Trophoblast cell (in vitro differentiated cells and primary cell): ENCODE measurements around the gene ZDHHC24.

ENCODE experiments used
- DNase-seq, 2 donors: peaks; one replicate each; pipeline ENCODE4 v3.0.0-alpha.2; 2016
- H2AFZ ChIP-seq: 2 replicates; pipeline ENCODE4 v1.6.1; 2013; ENCODE audit warnings: low read length, moderate library complexity, mild to moderate bottlenecking; ENCODE audit not compliant: insufficient read depth, poor library complexity
- H2AK5ac ChIP-seq: 2 replicates; pipeline ENCODE4 v1.6.1; 2013; ENCODE audit warnings: mild to moderate bottlenecking, low read length
- H2BK120ac ChIP-seq: 2 replicates; pipeline ENCODE4 v1.6.1; 2013; ENCODE audit warnings: low read length, mild to moderate bottlenecking, moderate library complexity; ENCODE audit not compliant: insufficient read depth, poor library complexity
- H2BK12ac ChIP-seq: 2 replicates; pipeline ENCODE4 v1.6.1; 2013; ENCODE audit warnings: mild to moderate bottlenecking, low read length, moderate library complexity
- H2BK5ac ChIP-seq: 2 replicates; pipeline ENCODE4 v1.6.1; 2013; ENCODE audit warnings: low read length, low read depth, moderate library complexity, mild to moderate bottlenecking; ENCODE audit not compliant: poor library complexity
- H3K14ac ChIP-seq: 2 replicates; pipeline ENCODE4 v1.6.1; 2013; ENCODE audit warnings: mild to moderate bottlenecking, low read length
- H3K18ac ChIP-seq: 2 replicates; pipeline ENCODE4 v1.6.1; 2013; ENCODE audit warnings: mild to moderate bottlenecking, low read length
- H3K23ac ChIP-seq: 2 replicates; pipeline ENCODE4 v1.6.1; 2013; ENCODE audit warnings: low read length
- H3K27ac ChIP-seq: 2 replicates; pipeline ENCODE4 v1.5.1; 2013; ENCODE audit warnings: low read depth, mild to moderate bottlenecking, inconsistent platforms, low read length, moderate library complexity
- H3K27me3 ChIP-seq: 2 replicates; pipeline ENCODE4 v1.6.1; 2013; ENCODE audit warnings: inconsistent platforms, mild to moderate bottlenecking, low read length, moderate library complexity; ENCODE audit not compliant: insufficient read depth
- H3K36me3 ChIP-seq, 2 experiments: 1 replicate in 1 of 2; 2 replicates in 1 of 2; pipeline ENCODE4 v1.6.1; 2013; ENCODE audit warnings: low read length in 2 of 2, mild to moderate bottlenecking in 2 of 2, moderate library complexity in 1 of 2; ENCODE audit not compliant: insufficient read depth in 2 of 2, control insufficient read depth in 1 of 2
- H3K4ac ChIP-seq: 2 replicates; pipeline ENCODE4 v1.6.1; 2013; ENCODE audit warnings: low read depth, mild to moderate bottlenecking, low read length, moderate library complexity
- H3K4me1 ChIP-seq, 2 experiments: 1 replicate in 1 of 2; 2 replicates in 1 of 2; pipeline ENCODE4 v1.6.1; 2013; ENCODE audit warnings: low read length in 2 of 2, mild to moderate bottlenecking in 2 of 2, moderate library complexity in 1 of 2; ENCODE audit not compliant: insufficient read depth in 2 of 2, control insufficient read depth in 1 of 2
- H3K4me2 ChIP-seq: 2 replicates; pipeline ENCODE4 v1.6.1; 2013; ENCODE audit warnings: inconsistent platforms, mild to moderate bottlenecking, low read length, moderate library complexity
- H3K4me3 ChIP-seq: 2 replicates; pipeline ENCODE4 v1.5.1; 2013; ENCODE audit warnings: mild to moderate bottlenecking, low read depth, low read length, inconsistent platforms
- H3K79me1 ChIP-seq: one replicate; pipeline ENCODE4 v1.6.1; 2013; ENCODE audit warnings: low read length
- H3K79me2 ChIP-seq: 2 replicates; pipeline ENCODE4 v1.6.1; 2013; ENCODE audit warnings: low read length, mild to moderate bottlenecking; ENCODE audit not compliant: control insufficient read depth, insufficient read depth, poor library complexity
- H3K9ac ChIP-seq: 2 replicates; pipeline ENCODE4 v1.6.1; 2013; ENCODE audit warnings: mild to moderate bottlenecking, low read length
- H3K9me3 ChIP-seq: 2 replicates; pipeline ENCODE4 v1.6.1; 2013; ENCODE audit warnings: low read depth, mild to moderate bottlenecking, control low read depth, inconsistent platforms, low read length; ENCODE audit not compliant: insufficient read depth
- H4K12ac ChIP-seq: 2 replicates; pipeline ENCODE4 v1.6.1; 2013; ENCODE audit warnings: low read depth, mild to moderate bottlenecking, low read length, moderate library complexity
- H4K8ac ChIP-seq: 2 replicates; pipeline ENCODE4 v1.6.1; 2013; ENCODE audit warnings: low read depth, mild to moderate bottlenecking, low read length, moderate library complexity
- H4K91ac ChIP-seq: one replicate; pipeline ENCODE4 v1.6.1; 2013; ENCODE audit warnings: low read depth, mild to moderate bottlenecking, low read length, moderate library complexity
- WGBS: extraction: QIAGEN DNeasy Blood & Tissue Kit; methylation state at CpG from one replicate; pipeline ENCODE4 v1.1.7; 2013; ENCODE audit warnings: missing lambda C conversion rate; ENCODE audit not compliant: insufficient read length, insufficient coverage; ENCODE audit errors: extremely low coverage; 5-methylcytosine and 5-hydroxymethylcytosine counted together

Gene ZDHHC24

GRCh38 chr11:66548041-66548440 lies 2.2 kb upstream of the ZDHHC24 start:
- Histone ChIP-seq H4K12ac (no peak overlapping the region), H3K23ac (no peak overlapping the region), H3K4me2 (no peak overlapping the region), H3K79me2 (peaks cover 5% of the 10 kb centered on the region), H3K4me3 (no peak overlapping the region), H3K9me3 (peaks cover 2% of the 10 kb centered on the region), H3K14ac (no peak overlapping the region), H3K9ac (no peak overlapping the region), H3K36me3 (no peaks in the 10 kb centered on the region), H4K91ac (no peak overlapping the region), H3K79me1 (peaks cover 7% of the 10 kb centered on the region), H3K18ac (no peak overlapping the region), H3K27me3 (no peaks in the 10 kb centered on the region), H2BK5ac (no peak overlapping the region), H3K4ac (no peak overlapping the region), H3K27ac (no peak overlapping the region), H2BK12ac (no peak overlapping the region), H3K4me1 (peaks cover 3 to 5% of the 10 kb centered on the region in 2 experiments), H4K8ac (no peak overlapping the region), H2BK120ac (no peak overlapping the region), H2AFZ (no peak overlapping the region), H2AK5ac (no peak overlapping the region)
- no peak for DNase-seq
- no CpG with 5 or more reads among the region's 11 CpGs for WGBS

GRCh38 chr11:66547662-66548009 lies 1.8 kb upstream of the ZDHHC24 start:
- H3K27ac ChIP-seq: no peak overlapping the region
- H3K9me3 ChIP-seq: peaks cover 2% of the 10 kb centered on the region
- no peak overlapping the region for H2AFZ ChIP-seq
- no peak overlapping the region for H3K4me3 ChIP-seq
- peaks cover 3 to 5% of the 10 kb centered on the region in 2 experiments for H3K4me1 ChIP-seq
- H3K79me2 ChIP-seq: peaks cover 5% of the 10 kb centered on the region
- H3K18ac ChIP-seq: no peak overlapping the region
- H2BK5ac ChIP-seq: no peak overlapping the region
- no peak overlapping the region for H4K91ac ChIP-seq
- no peak overlapping the region for H3K4ac ChIP-seq
- no peak overlapping the region for H4K12ac ChIP-seq
- no CpG with 5 or more reads among the region's 5 CpGs for WGBS
- no peak overlapping the region for H4K8ac ChIP-seq
- no peak overlapping the region for H2BK120ac ChIP-seq
- no peak overlapping the region for H3K14ac ChIP-seq
- no peak overlapping the region for H3K4me2 ChIP-seq
- H3K79me1 ChIP-seq: peaks cover 7% of the 10 kb centered on the region
- H3K9ac ChIP-seq: no peak overlapping the region
- no peak for DNase-seq
- no peaks in the 10 kb centered on the region for H3K27me3 ChIP-seq
- H3K23ac ChIP-seq: no peak overlapping the region
- no peak overlapping the region for H2AK5ac ChIP-seq
- peaks cover 0 to 2% of the 10 kb centered on the region in 2 experiments for H3K36me3 ChIP-seq
- no peak overlapping the region for H2BK12ac ChIP-seq

GRCh38 chr11:66546966-66547661 lies 1.3 kb upstream of the ZDHHC24 start:
- H2BK12ac ChIP-seq: no peak overlapping the region
- no peak overlapping the region for H2BK120ac ChIP-seq
- H3K14ac ChIP-seq: no peak overlapping the region
- H3K36me3 ChIP-seq: peaks cover 0 to 6% of the 10 kb centered on the region in 2 experiments
- no peak overlapping the region for H3K27ac ChIP-seq
- peak overlapping the region; percentile 22 for H4K8ac ChIP-seq
- no peak overlapping the region for H3K9ac ChIP-seq
- no peak overlapping the region for H2BK5ac ChIP-seq
- H3K18ac ChIP-seq: no peak overlapping the region
- H3K27me3 ChIP-seq: no peaks in the 10 kb centered on the region
- peak overlapping the region; percentile 79 for H3K4me2 ChIP-seq
- no peak overlapping the region for H3K4ac ChIP-seq
- H3K9me3 ChIP-seq: peaks cover 2% of the 10 kb centered on the region
- H4K12ac ChIP-seq: no peak overlapping the region
- no peak overlapping the region for H3K4me3 ChIP-seq
- no peak overlapping the region for H4K91ac ChIP-seq
- H3K23ac ChIP-seq: no peak overlapping the region
- no peak overlapping the region for H2AK5ac ChIP-seq
- DNase-seq: peak in 1 of 2 donors; percentile 33
- H3K4me1 ChIP-seq: peaks cover 3 to 5% of the 10 kb centered on the region in 2 experiments
- H2AFZ ChIP-seq: no peak overlapping the region
- WGBS: no CpG with 5 or more reads among the region's 18 CpGs
- peaks cover 7% of the 10 kb centered on the region for H3K79me1 ChIP-seq
- peaks cover 5% of the 10 kb centered on the region for H3K79me2 ChIP-seq

- Histone ChIP-seq H2BK5ac (peak within 1 kb of the TSS; percentile 42), H3K23ac (no peak within 1 kb of the TSS), H3K18ac (peak within 1 kb of the TSS; percentile 85), H3K4me1 (peaks cover 3 to 5% of the 10 kb centered on the region in 2 experiments), H4K8ac (peak within 1 kb of the TSS; percentile 95), H2BK12ac (no peak within 1 kb of the TSS), H2AFZ (peak within 1 kb of the TSS; percentile 92), H3K14ac (peak within 1 kb of the TSS; percentile 88), H3K27me3 (no peaks in the 10 kb centered on the region), H3K79me1 (peaks cover 7% of the 10 kb centered on the region), H2BK120ac (peak within 1 kb of the TSS; percentile 82), H3K9ac (peak within 1 kb of the TSS; percentile 70), H2AK5ac (no peak within 1 kb of the TSS), H3K79me2 (peaks cover 5% of the 10 kb centered on the region), H3K36me3 (peaks cover 4 to 7% of the 10 kb centered on the region in 2 experiments), H3K9me3 (peaks cover 2% of the 10 kb centered on the region), H4K91ac (peak within 1 kb of the TSS; percentile 80), H3K4ac (peak within 1 kb of the TSS; percentile 29), H4K12ac (peak within 1 kb of the TSS; percentile 71), H3K4me3 (peak within 1 kb of the TSS; percentile 92), H3K27ac (no peak within 1 kb of the TSS), H3K4me2 (peak within 1 kb of the TSS; percentile 79)
- DNase-seq: peak; percentile 4 to 33
- no CpG with 5 or more reads among the region's 37 CpGs for WGBS
These were observed 619 bp upstream of the ZDHHC24 start, which contains the start of gene ACTN3 for GRCh38 chr11:66546368-66546965. TSS of gene ACTN3 (plus strand) at chr11:66546903. CDS start at chr11:66546938, 35 bp downstream.
